Activated CD8-positive, alpha-beta memory T cell treated with anti-CD3 and anti-CD28 coated beads for 48 hours (primary cell): Measurements from ENCODE around the gene SLC29A3.

Experiments
- DNase-seq, 3 experiments: peaks; one replicate each; pipeline ENCODE4 v3.0.0-alpha.2; 2020; ENCODE audit warnings: low read depth in 2 of 3, low spot score in 2 of 3

Gene SLC29A3

DNA sequence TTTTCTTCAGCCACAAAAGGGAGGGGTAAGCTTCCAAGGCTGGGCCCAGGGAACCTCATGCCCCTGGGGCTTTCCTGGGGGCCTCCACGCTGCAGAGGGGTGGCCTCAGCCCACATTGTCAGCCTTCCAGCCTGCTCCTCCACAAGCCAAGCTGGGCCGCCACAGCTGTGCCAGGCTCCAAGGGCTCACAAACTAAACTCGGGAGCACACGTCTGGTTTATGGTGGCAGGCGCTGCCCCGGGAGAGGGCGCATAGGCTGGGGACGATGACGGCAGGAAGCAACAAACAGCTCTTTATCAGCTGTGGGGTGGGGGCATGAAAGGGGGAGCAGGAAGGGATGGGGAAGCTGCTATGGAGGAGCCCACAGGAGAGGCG is 71.4 kb downstream of the SLC29A3 start:
- DNase-seq: no peak

DNA sequence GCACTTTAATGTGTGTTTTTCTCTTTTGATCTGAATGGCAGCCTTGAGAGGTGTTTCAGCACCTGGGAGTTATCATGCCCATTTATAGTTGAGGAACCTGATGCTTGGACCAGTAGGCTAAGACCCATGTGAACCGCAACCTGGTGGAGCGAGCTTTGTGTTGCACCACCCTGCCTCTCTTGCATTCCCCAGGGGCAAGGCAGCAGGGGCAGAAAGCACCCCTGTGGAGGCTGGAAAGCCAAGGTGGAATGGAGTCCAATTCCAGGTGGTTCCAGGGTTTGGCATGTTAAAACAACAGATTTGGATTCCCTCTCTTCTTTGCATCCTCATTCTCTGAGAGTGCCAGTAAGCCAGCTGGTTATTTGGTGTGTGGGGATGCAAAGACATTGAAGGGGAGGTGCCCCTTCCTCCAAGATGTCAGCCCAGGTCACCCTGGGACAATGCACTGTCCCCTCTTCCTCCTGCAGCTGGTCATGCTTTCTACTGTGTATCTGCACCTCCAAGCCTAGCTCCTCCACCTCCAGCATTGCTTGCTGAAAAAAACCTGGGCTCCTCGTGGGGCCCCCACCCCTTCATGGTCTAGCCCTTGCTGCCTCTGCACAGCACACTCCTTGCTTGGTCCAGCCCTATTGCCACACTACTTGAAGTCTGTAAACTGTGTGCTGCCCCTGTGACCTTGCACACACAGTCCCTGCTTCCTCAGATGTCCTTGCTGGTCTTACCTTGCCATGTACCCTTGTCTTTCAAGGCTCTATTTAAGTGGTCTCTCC is 72.0 kb downstream of the SLC29A3 start:
- no peak for DNase-seq

DNA sequence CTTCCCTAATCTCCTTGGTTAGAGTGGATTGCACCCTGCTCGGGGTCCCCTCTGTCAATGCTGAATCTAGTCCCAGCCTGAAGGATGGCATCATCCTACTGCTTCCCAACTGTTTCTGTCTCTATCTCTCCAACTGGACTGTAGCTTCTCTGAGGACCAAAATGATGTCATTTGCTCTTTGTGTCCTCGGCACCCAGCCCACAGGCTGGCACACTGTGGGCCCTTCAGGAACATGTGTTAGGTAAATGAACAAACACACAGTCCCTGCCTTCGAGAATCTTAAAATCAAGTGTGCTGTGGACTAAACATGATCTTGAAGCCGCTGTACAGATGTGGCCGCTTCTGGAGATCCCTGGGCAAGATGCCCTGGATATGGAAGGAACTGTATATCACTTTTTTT is 72.6 kb downstream of the SLC29A3 start:
- DNase-seq: no peak

DNA sequence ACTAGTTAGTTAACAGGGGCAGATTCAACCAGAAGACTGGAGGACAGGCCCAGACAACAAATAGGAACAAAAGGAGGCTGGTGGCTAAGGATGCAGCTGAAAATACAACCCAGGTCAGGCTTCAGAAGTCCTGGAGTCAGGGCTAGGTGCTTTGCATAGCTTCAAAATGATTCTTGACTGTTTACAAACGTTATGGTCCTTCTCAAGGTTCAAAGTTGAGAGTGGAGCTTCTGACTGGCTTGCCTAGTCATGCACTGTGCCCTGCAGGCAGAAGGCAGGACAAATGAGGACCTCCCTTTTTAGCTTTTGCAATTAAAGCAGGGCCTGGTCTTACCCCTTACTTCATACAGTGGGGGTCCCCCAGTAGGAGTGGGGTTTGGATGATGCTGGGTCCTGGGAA is 73.2 kb downstream of the SLC29A3 start:
- no peak for DNase-seq

DNA sequence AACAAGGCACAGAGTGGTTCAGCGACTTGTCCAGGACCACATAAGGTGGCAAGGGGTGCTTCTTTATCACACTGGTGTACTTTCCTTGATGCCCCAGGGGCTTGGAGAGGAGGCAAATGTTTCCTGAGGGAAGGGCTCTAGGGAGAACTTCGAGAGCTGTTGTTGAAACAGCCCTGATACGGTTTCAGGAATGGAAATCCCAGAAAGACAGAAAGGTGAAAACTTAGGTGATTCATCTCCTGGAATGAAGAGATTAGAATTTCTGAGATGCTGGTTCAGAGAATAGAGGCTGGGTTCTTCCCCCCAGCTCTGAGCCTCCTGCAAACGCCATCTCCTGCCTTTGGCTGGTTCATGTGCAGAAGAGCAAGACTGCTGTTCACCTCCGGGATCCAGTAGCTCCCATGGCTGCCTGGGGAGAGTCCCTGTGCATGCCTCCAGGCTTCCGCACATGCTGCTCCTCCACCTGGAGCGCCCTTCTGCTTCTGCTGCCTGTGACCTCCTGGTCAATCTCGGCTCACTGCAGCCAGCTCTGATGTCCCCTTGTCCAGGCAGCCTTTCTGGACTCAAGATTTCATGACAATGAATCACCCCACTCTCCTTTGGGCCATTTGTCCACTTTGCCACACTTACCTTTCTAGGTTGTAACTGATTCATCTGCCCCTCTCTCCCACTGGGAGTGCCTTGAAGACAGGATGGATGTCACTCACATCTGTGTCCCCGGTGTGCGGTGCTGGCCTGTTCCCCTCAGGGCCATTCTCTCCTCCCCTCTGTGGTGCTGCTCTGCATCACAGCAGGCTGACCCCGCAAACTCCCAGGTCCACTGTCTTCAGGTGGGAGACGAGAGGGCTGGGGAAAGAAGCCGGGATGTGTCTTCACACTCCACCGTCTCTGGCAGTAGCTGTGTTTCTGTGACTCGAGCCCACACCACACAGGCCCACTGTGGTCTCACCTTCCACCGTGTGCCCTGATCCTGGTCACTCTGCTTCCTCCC is 74.0 kb downstream of the SLC29A3 start:
- no peak for DNase-seq

DNA sequence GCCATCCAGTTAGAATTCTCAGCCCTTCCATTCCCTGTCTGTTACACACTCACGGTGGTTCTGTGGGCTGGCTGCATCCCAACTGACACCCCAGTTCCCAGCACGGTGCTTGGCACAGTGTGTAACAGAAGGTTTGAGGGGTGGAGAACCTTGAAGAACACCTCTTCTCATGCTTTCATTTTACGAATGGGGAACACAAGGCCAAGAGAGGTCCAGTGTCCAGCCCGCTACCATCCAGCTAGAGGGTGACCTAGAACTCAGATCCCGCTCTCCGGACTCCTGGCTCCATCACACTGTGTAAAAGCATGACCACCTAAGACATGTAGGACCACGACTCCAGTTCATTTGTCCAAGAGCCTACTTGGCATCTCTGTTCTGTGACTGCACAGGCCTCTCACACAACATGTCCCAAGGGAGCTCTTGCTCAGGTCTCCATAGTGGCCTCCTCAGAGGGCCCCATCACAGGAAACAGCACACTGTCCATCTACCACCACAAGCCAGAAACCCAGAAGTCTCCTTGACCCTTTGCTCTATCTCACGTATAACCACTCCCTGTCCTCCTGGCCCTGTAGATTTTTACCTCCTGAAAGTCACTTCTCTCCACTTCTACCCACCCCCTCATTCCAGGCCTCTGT is 74.9 kb downstream of the SLC29A3 start:
- DNase-seq: no peak

DNA sequence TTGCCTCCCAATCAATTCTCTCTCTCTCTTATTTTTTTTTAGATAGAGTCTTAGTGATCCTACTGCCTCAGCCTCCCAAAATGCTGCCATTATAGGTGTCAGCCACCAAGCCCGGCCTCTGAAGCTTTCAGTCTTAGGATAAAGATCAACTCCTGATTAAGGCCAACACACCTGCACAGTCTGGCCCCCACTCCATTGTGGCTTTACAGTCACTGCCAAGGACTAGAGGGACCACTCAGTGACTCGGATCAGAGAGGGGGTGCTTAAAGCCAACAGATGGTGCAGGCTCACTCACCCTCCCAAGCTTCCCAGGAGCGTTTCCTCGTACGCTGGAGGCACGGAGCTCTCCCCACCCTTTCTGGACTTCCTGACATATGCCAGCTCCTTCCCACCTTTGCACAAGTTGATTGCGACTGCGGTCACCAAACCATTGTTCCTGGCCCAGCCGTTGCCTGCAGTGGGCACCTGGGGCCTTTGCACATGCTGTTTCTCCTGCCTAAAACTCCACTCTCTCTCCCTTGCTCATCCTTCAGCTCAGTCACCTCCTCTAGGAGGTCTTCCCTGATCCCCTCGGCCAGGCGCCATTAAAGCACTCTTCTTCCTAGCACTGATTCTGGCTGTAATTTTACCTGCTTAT is 76.0 kb downstream of the SLC29A3 start:
- no peak for DNase-seq

DNA sequence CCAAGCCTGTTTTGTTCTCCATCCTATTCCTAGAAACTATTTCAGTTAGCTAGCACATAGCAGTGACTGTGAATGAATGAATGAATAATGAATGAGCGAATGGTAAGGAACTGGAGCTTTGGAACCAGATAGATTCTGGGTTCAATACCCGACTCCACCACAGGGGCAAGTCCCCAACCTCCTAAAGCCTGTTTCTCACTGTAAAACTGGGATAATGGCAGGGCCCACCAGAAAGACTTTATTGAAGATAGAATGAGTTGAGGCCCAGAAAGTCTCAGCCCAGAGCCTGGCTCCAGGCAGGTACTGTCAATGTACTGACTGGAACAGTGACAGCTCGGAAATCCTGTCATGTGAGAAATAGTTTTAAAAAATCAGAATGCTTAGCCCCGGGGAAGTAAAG is 76.6 kb downstream of the SLC29A3 start:
- no peak for DNase-seq

DNA sequence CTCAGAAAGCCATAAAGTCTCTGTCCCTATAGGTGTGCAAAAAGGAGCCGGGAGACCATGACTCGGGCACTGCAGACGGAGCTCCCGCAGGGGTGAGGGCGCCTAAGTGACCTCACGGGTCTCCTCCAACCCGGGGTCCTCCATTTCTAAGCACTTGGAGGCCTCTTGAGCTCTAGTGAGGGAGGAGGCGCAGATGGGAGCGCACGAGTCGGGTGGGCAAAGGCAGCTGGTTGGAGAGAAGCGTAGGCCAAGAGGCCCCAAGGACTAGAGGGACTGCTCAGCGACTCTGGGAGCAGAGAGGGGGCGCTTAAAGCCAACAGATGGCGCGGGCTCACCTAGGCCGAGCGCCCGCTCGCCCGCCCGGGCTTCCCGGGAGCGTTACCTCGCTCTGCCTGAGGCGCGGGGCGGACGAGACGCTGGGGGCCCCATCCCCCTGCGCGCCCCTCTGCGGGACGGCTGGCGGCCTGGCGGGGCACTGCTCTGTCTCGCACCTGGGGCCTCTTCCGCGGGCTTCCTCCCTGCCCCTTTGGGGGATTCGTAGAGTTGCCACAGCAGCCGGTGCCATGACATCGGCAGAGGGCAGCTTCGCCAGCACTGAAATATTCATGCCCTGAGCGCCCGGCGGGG is 77.1 kb downstream of the SLC29A3 start:
- peak in 1 of 3 experiments; percentile 27 for DNase-seq

DNA sequence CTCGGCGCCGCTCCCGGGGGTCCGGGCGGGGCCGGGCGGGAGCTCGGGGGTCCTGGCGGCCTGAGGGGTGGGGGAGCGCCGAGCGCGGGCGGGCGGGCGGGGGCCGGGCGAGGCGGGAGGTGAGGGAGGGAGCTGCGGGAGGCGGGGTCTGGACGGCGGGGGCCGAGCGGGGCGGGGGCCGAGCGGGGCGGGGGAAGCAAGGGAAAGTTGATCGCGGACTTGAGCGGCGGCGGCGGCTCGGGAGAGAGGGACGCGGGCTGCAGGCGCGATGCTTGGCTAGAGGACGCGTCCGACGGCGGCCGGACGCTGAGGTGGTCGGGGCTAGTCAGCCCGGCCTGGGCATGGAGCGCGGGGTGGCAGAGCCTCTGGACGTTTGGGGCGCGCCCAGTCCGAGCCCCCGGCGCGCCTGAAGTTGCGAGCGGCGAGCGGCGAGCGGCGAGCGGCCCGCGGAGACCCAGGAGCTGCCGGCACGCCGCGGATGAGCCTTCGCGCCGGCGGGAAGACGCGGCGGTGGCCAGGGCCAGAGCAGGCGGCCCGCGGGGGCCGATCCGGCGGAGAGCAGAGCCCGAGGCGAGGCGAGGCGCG is 77.7 kb downstream of the SLC29A3 start, which contains the start of gene CDH23:
TSS of gene CDH23 (plus strand) at position 210 of the 585 bp plus-strand sequence. CDS start 42,912 bp downstream, outside the sequence.
- no peak for DNase-seq

DNA sequence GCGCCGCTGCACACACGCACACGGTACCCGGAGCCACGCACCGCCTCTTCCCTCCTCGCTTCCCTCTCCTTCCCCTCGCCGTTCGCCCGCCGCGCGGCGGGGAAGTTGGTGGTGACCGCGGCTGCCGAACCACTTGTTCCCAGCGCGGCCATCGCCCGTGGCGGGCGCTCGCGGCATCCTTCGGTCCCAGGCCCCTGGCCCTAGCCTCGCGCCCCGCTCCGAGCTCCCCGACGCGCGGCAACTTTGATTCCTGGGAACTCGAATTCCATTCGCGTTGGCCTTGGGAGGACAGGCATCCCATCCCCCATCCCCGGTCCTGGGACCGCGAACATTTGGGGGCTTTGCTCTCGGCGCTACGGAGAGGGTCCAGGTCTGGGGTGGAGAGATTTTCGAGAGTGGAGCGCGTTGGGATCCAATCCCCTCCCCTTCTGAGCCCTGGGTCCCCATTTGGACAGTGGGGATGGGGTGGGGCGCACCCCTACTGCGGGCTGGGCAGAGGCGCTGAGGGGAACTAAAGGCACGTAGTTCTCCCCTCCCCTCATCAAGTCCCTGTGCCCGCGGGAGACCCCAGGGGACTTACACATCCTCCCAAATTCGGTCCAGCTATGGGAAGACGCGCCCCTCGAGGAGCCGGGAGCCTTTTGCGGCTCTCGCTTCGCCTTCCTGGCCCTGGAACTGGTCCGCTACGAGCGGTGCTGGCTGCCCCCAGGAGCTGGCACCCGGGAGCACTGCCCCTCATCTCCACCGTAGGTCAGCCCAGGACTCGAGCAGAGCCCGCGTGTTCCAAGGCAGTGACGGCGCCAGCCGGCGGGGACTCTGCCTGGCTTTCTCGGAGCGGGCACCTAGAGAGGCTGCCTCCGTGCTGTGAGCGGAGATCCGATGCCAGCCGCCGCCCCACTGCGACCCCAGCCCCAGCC is 78.5 kb downstream of the SLC29A3 start:
- DNase-seq: no peak

DNA sequence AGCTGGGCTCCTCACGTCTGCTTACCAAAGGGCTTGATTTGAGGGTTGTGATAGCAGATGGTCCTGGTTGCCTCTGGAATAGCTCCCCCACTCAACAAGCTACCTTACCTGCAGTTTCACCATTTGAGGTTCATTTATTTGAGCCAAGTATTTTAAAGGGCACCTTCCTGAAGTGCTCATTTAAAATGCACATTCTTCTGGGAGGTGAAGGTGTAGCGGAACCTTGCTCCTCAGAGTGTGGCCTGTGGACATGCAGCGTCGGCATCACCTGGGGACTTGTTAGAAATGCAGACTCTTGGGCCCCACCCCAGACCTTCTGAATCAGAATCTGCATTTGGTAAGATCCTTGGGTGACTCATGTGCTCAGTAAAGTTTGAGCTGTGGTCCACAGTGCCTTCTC is 79.9 kb downstream of the SLC29A3 start:
- no peak for DNase-seq

DNA sequence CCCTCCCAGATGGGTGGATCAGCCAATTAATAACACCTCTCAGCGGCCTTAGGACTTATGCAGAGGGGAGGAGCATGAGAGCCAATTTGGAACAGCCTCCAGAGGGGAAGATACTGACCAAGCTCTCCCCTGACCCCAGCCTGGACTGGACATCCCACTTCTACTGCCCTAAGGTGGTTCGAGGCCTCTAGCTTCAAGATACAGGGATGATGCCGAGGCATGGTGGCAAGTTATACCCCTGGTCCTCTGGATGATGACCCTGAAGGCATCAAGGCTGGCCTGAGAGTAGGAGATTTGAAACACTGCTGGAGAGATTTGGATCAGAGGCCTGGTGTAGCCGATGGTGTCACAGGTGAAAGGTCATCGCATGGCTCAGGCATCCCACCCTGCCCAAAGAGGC is 80.9 kb downstream of the SLC29A3 start:
- no peak for DNase-seq

DNA sequence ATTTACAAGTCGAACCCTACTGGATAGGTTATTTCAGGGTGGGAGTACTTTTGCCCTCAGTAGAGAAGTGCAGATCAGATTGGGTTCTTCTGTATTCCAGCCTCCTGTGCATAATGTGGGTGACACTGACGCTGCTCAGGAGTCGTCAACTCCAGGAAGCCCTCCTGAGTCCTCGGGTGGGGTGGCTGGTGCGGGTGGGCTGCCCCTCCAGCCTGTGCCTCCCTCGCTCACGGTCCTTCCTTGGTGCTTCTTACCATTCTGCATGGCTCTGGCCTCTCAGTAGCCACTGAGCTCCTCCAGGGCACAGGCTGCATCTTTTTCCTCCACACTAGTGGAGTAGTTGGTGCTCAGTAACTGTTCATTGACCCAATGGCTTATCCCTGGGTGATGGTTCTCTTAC is 82.0 kb downstream of the SLC29A3 start:
- DNase-seq: no peak

DNA sequence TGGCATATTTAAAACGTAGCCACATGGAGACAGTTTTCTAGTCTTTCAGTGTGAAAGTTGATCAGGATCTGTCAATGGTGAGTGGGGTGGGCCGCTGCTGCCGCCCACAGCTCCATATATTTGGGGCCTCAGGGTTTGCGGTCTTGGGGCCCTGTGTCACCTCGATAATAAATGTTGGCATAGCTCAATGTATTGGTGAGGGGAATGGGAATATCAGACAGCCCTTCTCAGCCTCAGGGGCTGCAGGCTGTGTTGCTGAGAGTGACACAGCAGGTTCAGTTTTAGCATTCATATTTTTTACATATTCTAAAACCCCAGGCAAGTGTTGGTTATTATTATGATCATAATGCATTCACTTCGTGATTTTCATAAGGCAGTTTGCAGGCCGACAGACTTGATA is 82.9 kb downstream of the SLC29A3 start:
- no peak for DNase-seq

DNA sequence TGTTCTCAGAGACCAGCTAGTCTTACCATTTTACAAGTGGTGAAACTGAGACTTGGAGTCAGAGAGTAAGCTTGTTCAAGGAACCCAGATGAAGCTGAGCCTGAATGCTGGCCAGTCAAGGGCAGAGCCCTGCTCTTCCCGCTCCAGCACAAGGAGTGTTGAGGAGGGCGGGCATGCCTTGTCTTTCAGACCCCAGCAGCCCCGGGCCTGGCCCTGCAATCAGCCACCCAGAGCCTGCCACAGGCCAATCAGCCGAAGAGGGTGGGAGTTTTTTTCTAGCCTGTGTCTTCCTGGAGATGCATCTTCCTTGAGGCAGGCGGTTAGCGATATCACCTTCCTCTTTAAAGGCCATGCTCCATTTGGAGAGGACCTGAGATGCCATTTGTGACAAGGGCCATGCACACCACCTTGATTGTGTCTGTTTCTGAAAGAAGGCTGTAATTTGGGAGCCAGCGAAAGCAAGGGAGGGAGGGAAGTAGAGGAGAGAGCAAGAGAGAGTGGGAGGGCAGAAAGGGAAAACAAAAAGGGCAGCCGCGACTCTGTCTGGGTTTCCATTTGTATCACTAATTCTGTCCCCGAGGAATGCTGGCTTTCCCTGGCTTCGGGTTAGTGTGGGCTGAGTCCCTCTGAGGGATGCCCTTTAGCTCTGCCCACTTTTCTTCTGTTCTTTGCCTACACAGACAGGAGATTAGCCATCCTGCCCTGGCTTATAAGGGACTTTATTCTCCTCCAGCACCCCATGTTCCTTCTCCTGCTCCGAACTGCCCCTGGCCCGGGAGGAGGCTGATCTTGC is 85.6 kb downstream of the SLC29A3 start:
- no peak for DNase-seq

DNA sequence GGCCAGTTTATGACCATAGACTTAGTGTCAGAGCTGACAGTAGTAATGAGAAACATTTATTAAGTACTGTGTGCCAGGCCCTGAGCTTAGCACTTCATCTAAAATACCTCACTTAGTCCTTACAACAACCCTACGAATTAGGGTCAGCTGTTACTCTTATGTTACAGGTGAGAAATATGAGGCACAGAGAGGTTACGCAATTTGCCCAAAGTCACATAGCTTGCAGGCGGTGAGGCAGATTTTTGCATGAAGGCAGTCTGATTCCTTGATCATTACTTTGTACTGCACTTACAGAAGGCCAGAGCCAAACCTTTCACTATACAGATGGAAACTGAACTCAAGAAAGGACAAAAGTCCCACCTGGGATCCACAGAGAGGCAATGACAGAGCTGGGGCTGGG is 87.8 kb downstream of the SLC29A3 start:
- DNase-seq: no peak

DNA sequence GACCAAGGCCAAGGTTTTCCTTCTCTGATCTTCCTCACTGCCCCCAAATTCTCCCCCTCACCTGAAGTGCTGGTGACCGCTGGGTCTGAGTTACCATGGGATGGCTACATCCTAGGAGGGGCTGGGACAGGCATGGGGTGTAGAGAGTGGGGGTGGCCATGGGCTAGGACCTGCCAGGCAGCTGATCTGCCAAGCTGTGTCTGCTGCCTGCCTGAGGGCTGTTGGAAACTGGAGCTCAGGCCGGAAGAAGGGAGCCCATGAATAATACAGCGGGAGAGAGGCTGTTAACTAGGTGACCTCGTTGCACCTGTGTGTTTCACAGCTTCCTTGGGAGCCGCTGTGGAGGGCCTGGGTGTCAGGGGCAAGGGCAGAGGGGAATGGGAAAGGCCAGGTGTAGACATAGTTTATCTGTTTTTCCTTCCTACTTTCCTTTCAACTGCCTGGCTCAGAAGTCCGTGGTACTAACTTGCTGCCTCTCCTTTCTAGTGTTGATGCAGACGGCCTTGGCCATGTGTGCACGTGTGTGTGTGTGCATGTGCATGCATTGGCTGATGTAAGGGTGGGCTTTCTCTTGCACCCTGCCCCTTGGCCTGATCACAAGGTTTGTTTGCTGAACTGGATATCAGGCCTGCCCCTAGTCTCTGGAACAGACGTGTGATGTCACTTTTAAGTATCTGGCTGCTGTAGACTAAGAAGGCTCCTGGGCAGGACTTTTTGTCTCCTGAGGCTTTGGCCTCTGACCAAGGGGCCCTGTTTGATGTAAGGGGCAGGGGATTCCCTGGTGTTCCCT is 89.6 kb downstream of the SLC29A3 start:
- no peak for DNase-seq
